ENCODE measurements around the gene OAS1.
"Not testable (repeated sequence)": the region's sequence is repeated elsewhere in the genome, so short reads cannot be mapped to it uniquely, and the experiment has no call there.

The OAS1 gene

GRCh38 chr12:112900298-112901145, 6.2 kb upstream of the OAS1 start:
- peak; percentile 38 for DNase-seq (ENCODE audit: low spot score)

- DNase-seq (ENCODE audit: low spot score): no peak
Observed at GRCh38 chr12:112901271-112901670, 5.5 kb upstream of the OAS1 start.

DNA sequence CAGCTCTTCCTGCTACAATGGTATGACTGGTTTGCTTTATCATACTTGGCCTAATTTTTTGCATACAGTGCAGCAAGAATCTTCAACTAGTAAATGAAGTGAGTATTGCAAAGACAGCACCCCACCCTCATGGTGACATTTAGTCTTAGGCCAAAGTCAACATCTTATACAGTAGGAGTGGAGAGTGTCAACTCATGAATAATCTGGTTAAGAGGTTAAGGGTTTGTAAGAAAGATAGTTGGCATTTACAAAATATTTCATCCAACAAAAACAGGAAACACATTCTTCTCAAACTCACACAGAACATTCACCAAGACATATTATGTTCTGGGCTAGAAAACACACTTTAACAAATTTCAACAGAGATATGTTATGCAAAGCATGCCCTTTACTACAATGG, 2.2 kb upstream of the OAS1 start:
- DNase-seq (ENCODE audit: low spot score): no peak

DNA sequence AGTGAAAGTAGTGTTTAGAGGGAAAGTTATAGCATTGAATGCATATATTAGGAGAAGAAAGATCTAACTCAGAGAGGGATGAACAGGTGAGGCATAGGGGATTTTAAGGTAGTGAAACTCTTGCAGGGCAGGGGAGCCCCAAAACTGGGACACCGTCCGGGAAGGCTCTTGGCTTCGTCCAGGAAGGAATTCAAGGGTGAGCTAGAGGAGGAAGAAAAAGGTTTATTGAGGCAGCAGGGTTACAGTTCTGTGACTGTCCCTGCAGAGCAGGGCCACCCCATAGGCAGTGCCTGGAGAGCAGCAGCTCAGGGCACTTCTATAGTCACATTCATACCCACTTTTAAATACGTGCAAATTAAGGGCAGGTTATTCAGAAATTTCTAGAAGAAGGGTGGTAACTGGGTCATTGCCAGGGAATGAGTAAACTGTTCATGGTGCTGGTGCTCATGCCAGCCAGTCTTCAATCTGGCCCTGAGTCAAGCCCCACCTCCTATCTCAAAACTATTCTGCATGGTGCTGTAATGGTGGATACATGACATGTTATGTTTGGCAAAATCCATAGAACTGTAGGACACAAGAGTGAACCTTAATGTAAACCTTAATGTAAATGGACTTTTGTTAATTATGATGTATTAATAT, 1.2 kb upstream of the OAS1 start:
- no peak for DNase-seq (ENCODE audit: low spot score)

DNA sequence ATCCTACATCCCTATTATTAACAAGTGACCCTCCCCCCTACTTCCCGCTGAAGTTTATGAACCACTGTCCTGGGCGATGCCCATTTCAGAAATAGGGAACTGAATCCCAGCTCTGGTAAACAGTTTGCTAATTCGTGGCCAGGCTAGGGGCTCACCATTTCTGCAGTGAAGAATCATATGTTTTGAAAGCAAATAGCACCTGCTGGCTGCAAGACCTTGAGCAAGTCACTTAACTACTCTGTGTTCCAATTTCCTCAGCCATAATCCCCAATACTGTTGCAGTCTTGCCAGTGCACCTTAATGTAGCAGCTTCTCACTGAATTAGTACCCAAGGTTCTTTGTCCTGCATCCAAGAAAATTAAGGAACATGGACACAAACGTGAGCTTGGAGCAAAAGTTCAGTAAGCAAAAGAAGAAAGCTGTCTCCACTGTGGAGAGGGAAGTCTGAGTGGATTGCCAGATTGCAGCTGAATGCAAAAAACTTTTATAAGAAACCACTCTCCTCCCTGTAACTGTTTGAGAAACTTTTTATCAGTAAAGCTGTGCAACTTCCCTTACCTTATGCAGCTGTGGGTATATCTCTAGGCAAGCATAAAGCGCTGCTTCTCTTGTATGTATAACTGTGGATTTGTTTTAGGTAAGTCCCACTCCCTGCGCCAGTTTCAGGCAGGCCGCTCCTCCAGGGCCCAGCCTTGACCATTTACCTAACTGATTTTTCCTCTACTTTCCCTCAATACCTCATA, 824 bp downstream of the OAS1 start:
- DNase-seq (ENCODE audit: low spot score): no peak

DNA sequence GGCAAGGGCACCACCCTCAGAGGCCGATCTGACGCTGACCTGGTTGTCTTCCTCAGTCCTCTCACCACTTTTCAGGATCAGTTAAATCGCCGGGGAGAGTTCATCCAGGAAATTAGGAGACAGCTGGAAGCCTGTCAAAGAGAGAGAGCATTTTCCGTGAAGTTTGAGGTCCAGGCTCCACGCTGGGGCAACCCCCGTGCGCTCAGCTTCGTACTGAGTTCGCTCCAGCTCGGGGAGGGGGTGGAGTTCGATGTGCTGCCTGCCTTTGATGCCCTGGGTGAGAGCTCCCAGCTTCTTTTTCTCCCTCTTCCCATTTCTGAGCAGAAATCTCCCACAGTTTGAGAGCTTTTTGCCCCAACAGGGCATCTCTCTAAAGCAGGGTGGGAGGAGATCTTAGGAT, 1.8 kb downstream of the OAS1 start:
- no peak for DNase-seq (ENCODE audit: low spot score)

DNA sequence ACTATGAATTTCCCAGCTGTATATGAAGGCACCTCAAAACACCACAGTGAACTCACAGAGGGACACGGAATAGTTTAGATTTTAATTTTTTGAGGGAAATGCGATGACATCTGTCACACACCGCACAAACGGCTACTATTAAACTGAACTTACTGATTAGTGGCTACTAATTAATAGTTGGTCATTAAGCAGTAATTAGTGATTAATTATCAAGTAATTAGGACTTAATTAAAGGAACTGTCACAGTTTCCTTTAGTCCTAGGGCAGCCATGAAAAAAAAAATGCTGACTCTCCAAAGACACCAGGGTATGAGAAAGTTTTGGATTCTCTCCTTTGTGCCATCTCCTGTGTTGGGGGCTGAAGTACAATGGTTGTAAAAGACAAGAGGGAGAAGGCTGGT, 2.9 kb downstream of the OAS1 start:
- no peak for DNase-seq (ENCODE audit: low spot score)

DNA sequence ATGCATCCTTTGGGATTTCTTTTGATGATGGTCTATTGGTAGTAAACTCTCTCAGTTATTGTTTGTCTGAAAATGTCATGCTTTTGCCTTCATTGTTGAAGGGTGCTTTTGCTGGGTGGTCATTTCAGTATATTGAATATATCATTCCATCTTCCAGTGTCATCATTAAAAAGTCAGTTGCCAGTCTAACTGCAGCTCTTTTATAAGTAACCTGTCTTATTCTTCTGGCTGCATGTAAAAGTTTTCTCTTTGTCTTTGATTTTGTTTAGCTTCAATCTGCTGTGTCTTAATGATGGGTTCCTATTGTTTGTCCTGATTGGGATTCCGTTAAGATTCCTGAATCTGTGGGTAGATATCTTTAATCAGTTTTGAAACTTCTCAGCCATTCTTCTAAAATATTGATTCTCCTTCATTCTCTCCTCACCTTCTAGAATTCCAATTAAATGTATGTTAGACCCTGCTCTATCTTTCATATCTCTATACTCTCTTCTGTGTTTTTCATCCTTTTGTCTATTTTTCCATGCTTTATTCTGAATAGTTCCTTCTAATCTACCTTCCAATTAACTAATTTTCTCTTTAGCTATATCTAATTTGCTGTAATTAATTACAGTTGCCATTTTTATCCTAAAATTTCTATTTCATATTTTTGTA, 6.4 kb downstream of the OAS1 start:
- no peak for DNase-seq (ENCODE audit: low spot score)

GRCh38 chr12:112913888-112914287, 7.1 kb downstream of the OAS1 start:
- not testable (repeated sequence) for DNase-seq (ENCODE audit: low spot score)

DNA sequence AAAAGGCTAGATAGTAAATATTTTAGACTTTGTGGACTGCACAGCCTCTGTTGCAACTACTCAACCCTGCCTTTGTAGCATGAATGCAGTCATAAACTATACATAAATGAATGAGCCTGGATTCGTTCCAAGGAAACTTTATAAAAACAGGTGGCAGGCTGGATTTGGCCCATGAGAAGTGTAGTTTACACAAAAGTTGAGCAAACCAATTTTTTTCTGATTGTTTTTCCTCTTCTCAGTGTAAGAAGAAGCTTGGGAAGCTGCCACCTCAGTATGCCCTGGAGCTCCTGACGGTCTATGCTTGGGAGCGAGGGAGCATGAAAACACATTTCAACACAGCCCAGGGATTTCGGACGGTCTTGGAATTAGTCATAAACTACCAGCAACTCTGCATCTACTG, 9.5 kb downstream of the OAS1 start:
- no peak for DNase-seq (ENCODE audit: low spot score)

DNA sequence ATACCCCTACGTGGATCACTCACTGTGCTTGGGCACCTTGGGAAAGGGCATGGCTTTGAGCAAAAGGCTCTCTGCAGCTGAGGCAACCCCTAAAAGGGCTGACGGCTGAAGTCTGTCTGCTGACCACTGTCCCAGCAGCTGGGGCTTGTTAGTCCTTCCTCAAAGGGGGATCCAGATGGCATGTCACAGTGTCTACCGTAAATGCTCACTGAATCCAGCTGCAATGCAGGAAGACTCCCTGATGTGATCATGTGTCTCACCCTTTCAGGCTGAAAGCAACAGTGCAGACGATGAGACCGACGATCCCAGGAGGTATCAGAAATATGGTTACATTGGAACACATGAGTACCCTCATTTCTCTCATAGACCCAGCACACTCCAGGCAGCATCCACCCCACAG, 12.4 kb downstream of the OAS1 start:
- DNase-seq (ENCODE audit: low spot score): no peak

GRCh38 chr12:112924986-112925385, 18.2 kb downstream of the OAS1 start:
- no peak for DNase-seq (ENCODE audit: low spot score)

DNA sequence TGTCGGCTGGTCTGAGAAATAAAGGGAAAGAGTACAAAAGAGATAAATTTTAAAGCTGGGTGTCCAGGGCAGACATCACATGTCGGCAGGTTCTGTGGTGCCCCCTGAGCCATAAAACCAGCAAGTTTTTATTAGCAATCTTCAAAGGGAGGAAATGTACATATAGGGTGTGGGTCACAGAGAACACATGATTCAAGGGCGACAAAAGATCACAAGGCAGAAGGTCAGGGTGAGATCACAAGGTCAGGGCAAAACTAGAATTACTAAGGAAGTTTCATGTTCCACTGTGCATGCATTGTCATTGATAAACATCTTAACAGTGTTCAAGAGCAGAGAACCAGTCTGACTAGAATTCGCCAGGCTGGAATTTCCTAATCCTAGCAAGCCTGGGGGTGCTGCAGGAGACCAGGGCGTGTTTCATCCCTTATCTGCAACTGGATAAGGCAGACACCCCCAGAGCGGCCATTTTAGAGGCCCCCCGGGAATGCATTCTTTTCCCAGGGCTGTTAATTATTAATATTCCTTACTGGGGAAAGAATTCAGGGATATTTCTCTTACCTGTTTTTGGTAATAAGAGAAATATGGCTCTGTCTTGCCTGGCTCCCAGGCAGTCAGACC, 19.8 kb downstream of the OAS1 start:
- DNase-seq (ENCODE audit: low spot score): not testable (repeated sequence)

DNA sequence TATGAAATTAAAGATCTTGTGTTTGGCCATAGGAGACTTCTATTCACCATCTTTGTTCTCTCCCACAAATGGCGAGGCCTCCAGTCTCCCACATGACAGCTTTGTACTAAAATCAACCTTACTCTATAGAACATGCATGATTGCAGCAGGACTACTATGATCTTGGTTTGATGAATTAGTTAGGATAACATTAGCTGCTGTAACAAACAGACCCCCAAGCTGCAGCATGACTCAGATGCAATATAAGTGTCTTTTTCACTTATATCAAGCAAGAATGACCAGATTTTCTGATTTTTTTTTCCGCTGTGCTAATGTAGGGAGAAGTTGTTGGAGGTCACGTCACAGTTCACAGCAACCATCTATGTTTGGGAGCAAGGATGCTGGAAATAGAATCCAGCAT, 20.7 kb downstream of the OAS1 start:
- DNase-seq (ENCODE audit: low spot score): no peak

- DNase-seq (ENCODE audit: low spot score): no peak
Observed at GRCh38 chr12:112927925-112928324, 21.2 kb downstream of the OAS1 start.

DNA sequence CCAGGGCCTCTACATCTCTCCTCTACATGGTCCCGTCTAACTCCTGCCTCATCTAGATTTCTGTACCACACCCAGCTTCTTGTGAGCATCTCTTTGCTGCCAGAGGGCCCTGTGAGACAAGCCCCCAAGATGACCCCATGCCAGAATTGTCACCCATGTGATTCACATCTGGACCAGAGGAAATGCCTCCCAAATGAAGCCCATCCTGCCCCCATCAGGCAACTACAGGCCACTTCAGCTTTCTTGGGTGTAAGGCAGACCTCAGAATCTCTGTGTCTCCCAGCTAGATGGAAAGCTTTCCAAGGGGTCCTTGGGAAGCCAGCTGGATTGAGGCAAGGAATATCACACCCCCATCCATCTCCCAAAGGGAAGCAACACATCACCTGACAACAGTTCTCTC, 22.2 kb downstream of the OAS1 start:
- no peak for DNase-seq (ENCODE audit: low spot score)

DNA sequence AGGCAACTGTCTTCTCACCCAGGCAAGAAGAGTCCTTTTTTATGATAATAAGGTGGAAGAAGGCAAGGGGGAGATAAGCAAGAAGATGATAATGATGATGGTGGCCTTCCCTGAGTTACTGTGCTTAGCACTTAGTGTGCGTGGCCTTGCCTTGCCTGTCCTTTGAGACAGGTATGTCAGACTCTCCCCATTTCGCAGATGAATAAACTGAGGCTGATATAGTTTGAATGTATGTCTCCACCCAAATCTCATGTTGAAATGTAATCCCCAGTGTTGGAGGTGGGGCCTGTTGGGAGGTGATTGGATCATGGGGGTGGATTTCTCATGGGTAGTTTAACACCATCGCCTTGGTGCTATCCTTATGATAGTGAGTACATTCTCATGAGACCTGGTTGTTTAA, 23.0 kb downstream of the OAS1 start:
- DNase-seq (ENCODE audit: low spot score): no peak

GRCh38 chr12:112930350-112930749, 23.6 kb downstream of the OAS1 start:
- DNase-seq (ENCODE audit: low spot score): no peak

GRCh38 chr12:112932485-112933128, 25.8 kb downstream of the OAS1 start:
- no peak for DNase-seq (ENCODE audit: low spot score)

DNA sequence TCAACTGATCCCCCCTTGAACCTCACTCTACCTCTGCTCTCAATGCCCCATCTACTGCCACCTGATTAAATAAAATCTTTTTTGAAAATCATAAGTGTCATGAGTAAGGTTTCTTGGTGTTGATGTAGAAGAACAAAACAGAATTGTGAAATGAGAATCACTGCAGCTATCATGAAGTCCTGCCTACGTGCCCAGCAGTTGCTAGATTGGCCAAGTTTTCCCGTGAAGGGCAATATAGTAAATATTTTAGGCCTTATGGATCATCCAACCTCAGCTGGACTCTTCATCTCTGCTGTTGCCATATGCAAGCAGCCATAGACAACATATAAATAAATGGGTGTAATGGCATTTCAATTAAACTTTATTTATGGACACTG, 26.4 kb downstream of the OAS1 start:
- DNase-seq (ENCODE audit: low spot score): no peak

DNA sequence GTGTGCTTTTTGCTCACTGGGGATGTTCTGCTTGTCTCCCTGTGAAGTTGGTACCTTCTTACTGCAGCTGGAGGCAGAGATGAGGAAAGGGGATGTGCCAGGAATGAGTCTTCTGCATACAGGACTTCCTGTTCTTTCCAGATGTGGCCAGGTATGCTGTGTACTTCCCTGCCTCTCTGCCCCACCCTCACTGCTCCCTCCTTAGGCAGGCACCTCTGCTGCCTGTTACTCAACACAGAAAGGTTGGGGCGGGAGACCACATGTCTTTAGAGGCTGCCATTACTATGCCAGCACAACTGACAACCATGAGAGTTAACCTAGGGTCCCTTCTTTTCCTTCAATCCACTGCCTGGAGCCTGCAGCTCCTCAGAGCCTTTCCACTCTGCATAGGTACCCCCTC, 29.5 kb downstream of the OAS1 start:
- no peak for DNase-seq (ENCODE audit: low spot score)

Data from SK-N-DZ (cell line).